ENCODE data around the gene CYP4V2.

Gene CYP4V2

GRCh38 chr4:186170966-186171365, 20.4 kb upstream of the CYP4V2 start:
- peak in 1 of 10 donors; percentile 56 for DNase-seq
- intact Hi-C loops (cut with DNase I), result no loop called here

GRCh38 chr4:186172546-186172945, 18.8 kb upstream of the CYP4V2 start:
- no peak for DNase-seq
- intact Hi-C loops (cut with DNase I), result no loop called here

GRCh38 chr4:186188107-186188506, 3.3 kb upstream of the CYP4V2 start:
- DNase-seq, result no peak
- intact Hi-C loops (cut with DNase I), result no loop called here

GRCh38 chr4:186189656-186190055, 1.7 kb upstream of the CYP4V2 start:
- intact Hi-C loops (cut with DNase I), result loop anchor here (2.0 kb wide), 1 partner anchor 45 kb away; no protein-coding TSS in a partner anchor
- no peak for DNase-seq

GRCh38 chr4:186190581-186191199, 677 bp upstream of the CYP4V2 start:
- intact Hi-C loops (cut with DNase I), result loop anchor here (2.0 kb wide), 1 partner anchor 46 kb away; no protein-coding TSS in a partner anchor
- DNase-seq, result peak in 7 of 10 donors; percentile 40 to 90 (median 50)

- intact Hi-C loops (cut with DNase I), result no loop called here
- peak in 8 of 10 donors; percentile 14 to 87 (median 39) for DNase-seq
These were observed 772 bp downstream of the CYP4V2 start for GRCh38 chr4:186192066-186192612.

- DNase-seq, result no peak
- intact Hi-C loops (cut with DNase I), result no loop called here
These were observed 2.5 kb downstream of the CYP4V2 start for GRCh38 chr4:186193851-186194250.

- DNase-seq, result no peak
- intact Hi-C loops (cut with DNase I), result no loop called here
These were observed 4.7 kb downstream of the CYP4V2 start for GRCh38 chr4:186196063-186196462.

GRCh38 chr4:186200516-186200915, 9.1 kb downstream of the CYP4V2 start:
- peak in 1 of 10 donors; percentile 67 for DNase-seq
- intact Hi-C loops (cut with DNase I), result no loop called here

GRCh38 chr4:186201010-186201409, 9.6 kb downstream of the CYP4V2 start:
- intact Hi-C loops (cut with DNase I), result no loop called here
- DNase-seq, result no peak

GRCh38 chr4:186201535-186202230, 10.3 kb downstream of the CYP4V2 start:
- intact Hi-C loops (cut with DNase I), result no loop called here

GRCh38 chr4:186202490-186203140, 11.2 kb downstream of the CYP4V2 start:
- intact Hi-C loops (cut with DNase I), result no loop called here
- DNase-seq, result no peak

More at GRCh38 chr4:186201535-186202230, 10.3 kb downstream of the CYP4V2 start:
- DNase-seq, result peak in 5 of 10 donors; percentile 19 to 85 (median 44)

- intact Hi-C loops (cut with DNase I), result no loop called here
- DNase-seq, result peak in 2 of 10 donors; percentile 74
These were observed 12.0 kb downstream of the CYP4V2 start for GRCh38 chr4:186203406-186203805.

- intact Hi-C loops (cut with DNase I), result no loop called here
- peak in 3 of 10 donors; percentile 80 to 94 (median 94) for DNase-seq
These were observed 12.8 kb downstream of the CYP4V2 start for GRCh38 chr4:186204103-186204559.

- intact Hi-C loops (cut with DNase I), result no loop called here
- DNase-seq, result peak in 2 of 10 donors; percentile 72 to 76
These were observed 13.3 kb downstream of the CYP4V2 start for GRCh38 chr4:186204686-186205085.

GRCh38 chr4:186205156-186205555, 13.8 kb downstream of the CYP4V2 start:
- DNase-seq, result no peak
- intact Hi-C loops (cut with DNase I), result no loop called here

GRCh38 chr4:186216465-186217024, 25.2 kb downstream of the CYP4V2 start:
- intact Hi-C loops (cut with DNase I), result no loop called here

GRCh38 chr4:186217733-186218293, 26.4 kb downstream of the CYP4V2 start:
- no peak for DNase-seq
- intact Hi-C loops (cut with DNase I), result no loop called here

More at GRCh38 chr4:186216465-186217024, 25.2 kb downstream of the CYP4V2 start:
- no peak for DNase-seq

- DNase-seq, result no peak
- intact Hi-C loops (cut with DNase I), result no loop called here
These were observed 30.3 kb downstream of the CYP4V2 start for GRCh38 chr4:186221624-186222023.

GRCh38 chr4:186225848-186226247, 34.5 kb downstream of the CYP4V2 start:
- DNase-seq, result no peak
- intact Hi-C loops (cut with DNase I), result no loop called here

All from posterior cingulate gyrus (tissue), 11 donors.